ENCODE data around the gene MIPOL1.

The MIPOL1 gene

GRCh38 chr14:37254411-37254947 is 56.7 kb downstream of the MIPOL1 start:
- no peak for DNase-seq (ENCODE audit: low read depth, low spot score)
- TF ChIP-seq, protein P1, sequence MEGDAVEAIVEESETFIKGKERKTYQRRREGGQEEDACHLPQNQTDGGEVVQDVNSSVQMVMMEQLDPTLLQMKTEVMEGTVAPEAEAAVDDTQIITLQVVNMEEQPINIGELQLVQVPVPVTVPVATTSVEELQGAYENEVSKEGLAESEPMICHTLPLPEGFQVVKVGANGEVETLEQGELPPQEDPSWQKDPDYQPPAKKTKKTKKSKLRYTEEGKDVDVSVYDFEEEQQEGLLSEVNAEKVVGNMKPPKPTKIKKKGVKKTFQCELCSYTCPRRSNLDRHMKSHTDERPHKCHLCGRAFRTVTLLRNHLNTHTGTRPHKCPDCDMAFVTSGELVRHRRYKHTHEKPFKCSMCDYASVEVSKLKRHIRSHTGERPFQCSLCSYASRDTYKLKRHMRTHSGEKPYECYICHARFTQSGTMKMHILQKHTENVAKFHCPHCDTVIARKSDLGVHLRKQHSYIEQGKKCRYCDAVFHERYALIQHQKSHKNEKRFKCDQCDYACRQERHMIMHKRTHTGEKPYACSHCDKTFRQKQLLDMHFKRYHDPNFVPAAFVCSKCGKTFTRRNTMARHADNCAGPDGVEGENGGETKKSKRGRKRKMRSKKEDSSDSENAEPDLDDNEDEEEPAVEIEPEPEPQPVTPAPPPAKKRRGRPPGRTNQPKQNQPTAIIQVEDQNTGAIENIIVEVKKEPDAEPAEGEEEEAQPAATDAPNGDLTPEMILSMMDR (IDR thresholded peaks at IDR 0.05; ENCODE audit: insufficient read depth, low read length, missing control alignments): no peak
- ChIA-PET POLR2A (no interaction called here), CTCF (interaction anchor here (1.9 kb wide), 1 partner anchor 339 kb away, joined by 5 read pairs; no protein-coding TSS in a partner anchor)
- no peak overlapping the region for H3K4me3 ChIP-seq (ENCODE audit: low read depth, low read length)

DNA sequence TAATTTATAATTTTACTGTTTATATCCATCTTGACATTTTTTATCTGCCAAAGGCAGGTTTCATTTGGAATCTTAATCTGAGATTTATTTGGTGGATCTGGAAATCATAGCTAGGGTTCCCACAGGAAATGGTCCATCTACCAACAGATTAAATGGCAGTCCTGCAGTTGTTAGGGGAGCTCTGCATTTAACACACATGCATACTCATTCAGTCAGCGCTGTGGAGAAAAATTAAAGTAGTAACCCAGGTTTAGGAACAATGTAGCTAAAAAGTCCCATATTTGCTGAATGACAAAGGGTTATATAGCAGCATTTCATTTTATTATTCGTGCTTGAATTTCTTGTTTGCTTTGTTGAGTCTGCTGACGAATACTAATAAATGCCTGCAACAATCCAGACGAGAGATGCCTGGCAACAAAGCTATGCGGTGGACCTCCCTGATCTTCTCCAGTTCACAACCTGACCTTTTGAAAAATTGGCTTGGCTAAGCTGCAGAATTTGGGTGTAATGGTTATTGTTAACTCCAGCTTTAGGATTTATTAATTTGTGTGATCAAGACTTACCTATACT is 59.8 kb downstream of the MIPOL1 start:
- TF ChIP-seq, protein P1 (IDR thresholded peaks at IDR 0.05; ENCODE audit: insufficient read depth, low read length, missing control alignments): no peak
- no peak for DNase-seq (ENCODE audit: low read depth, low spot score)
- no peak overlapping the region for H3K4me3 ChIP-seq (ENCODE audit: low read depth, low read length)
- ChIA-PET CTCF (interaction anchor here (0.7 to 3.5 kb wide), 5 partner anchors 12 to 618 kb away, joined by 3 to 25 read pairs (median 5); no protein-coding TSS in a partner anchor), POLR2A (no interaction called here)

DNA sequence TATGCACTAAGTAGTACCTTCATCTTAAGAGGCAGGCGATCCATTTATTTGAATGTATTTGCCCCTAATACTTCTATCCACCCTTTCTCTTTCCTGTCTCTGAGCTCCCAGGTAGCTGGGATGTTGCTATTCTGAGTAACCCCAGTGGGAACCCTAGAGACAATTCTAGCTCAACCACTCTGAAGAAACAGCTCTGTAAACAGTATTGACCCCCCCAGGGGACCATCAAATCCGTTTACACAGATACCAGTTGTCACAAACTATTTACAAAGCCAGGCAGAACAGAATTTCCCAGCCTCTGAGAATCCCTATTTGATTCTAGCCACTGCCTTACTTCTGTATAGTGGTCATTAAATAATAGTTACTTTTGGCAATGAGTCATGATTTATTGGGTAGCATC is 64.9 kb downstream of the MIPOL1 start:
- DNase-seq (ENCODE audit: low read depth, low spot score): no peak
- H3K4me3 ChIP-seq (ENCODE audit: low read depth, low read length): no peak overlapping the region
- ChIA-PET POLR2A (no interaction called here), CTCF (interaction anchor here (0.8 to 3.8 kb wide), 3 partner anchors 16 to 331 kb away, joined by 4 to 14 read pairs (median 5); no protein-coding TSS in a partner anchor)
- TF ChIP-seq, protein P1 (IDR thresholded peaks at IDR 0.05; ENCODE audit: insufficient read depth, low read length, missing control alignments): no peak

- CTCF ChIA-PET: interaction anchor here (1.1 to 3.8 kb wide), 2 partner anchors 12 to 17 kb away, joined by 3 to 14 read pairs; no protein-coding TSS in a partner anchor
- POLR2A ChIA-PET: no interaction called here
Measured at GRCh38 chr14:37263656-37264236, 66.0 kb downstream of the MIPOL1 start.

GRCh38 chr14:37268788-37269187 is 71.1 kb downstream of the MIPOL1 start:
- TF ChIP-seq, protein P1 (IDR thresholded peaks at IDR 0.05; ENCODE audit: insufficient read depth, low read length, missing control alignments): no peak
- ChIA-PET POLR2A (no interaction called here), CTCF (interaction anchor here (1.1 to 1.9 kb wide), 2 partner anchors 22 to 38 kb away, joined by 3 to 4 read pairs; no protein-coding TSS in a partner anchor)
- no peak for DNase-seq (ENCODE audit: low read depth, low spot score)
- H3K4me3 ChIP-seq (ENCODE audit: low read depth, low read length): no peak overlapping the region

More at GRCh38 chr14:37263656-37264236, 66.0 kb downstream of the MIPOL1 start:
- TF ChIP-seq, protein P1 (IDR thresholded peaks at IDR 0.05; ENCODE audit: insufficient read depth, low read length, missing control alignments): no peak
- no peak for DNase-seq (ENCODE audit: low read depth, low spot score)
- H3K4me3 ChIP-seq (ENCODE audit: low read depth, low read length): no peak overlapping the region

DNA sequence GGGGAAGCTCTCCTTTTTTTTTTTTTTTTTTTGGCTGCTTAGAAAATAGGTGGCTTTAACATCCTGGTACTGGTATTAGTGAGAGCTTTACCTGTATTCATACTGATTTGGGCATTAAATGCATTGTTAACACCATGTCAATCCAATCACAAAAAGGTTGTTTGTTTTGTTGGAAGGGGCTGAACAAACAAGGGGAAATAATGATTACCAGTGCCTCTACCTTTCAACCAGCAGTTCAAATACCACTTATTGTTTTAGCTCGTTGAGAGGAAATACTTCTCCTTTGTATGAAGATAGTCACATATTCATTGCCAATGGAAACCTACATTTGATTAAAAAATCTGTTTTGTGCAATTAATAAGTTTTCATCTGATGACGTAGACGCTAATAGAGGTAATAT is 72.9 kb downstream of the MIPOL1 start:
- TF ChIP-seq, protein P1 (IDR thresholded peaks at IDR 0.05; ENCODE audit: insufficient read depth, low read length, missing control alignments): no peak
- ChIA-PET CTCF (interaction anchor here (0.9 to 1.4 kb wide), 3 partner anchors 8 to 634 kb away, joined by 3 to 6 read pairs (median 3); no protein-coding TSS in a partner anchor), POLR2A (no interaction called here)
- DNase-seq (ENCODE audit: low read depth, low spot score): no peak
- H3K4me3 ChIP-seq (ENCODE audit: low read depth, low read length): no peak overlapping the region
